ENCODE data around the gene TRIM36. TPM values are rescaled to one million over a fixed set of nuclear protein-coding genes. Genes with fewer than 3 reads are reported as not detected.

The TRIM36 gene
- total RNA-seq, 1 experiment from 2014 or later: 12.6 TPM

DNA sequence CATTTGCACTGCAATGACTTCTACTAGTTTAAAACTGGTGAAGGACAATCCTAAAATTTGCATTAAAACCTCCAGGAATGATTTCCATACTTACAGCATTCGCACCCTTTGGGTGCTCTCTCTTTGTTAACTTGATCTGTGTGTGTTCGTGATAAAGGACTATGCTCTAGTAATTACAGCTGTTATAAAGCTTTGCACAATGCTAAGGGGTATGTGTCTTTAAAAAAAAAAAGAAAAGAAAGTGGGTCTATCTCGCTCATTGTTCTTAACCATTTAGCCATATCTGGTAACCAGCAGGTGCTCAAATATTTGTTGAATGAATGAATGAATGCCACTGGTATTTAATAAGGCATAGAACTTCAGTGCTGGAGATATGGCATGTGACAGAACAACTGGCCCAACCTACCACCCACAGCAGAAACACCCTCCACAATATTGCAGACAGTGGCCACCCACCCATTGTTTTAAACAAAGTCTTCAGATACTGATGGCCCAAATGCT is 8.7 kb downstream of the TRIM36 start:
- Histone ChIP-seq H4K20me1 (ENCODE audit: insufficient read depth) (no peaks in the 10 kb centered on the region), H3K79me2 (ENCODE audit: insufficient read depth, low read length) (no peaks in the 10 kb centered on the region), H3K9ac (ENCODE audit: low read length) (no peak overlapping the region), H3K9me3 (ENCODE audit: control insufficient read depth in 1 of 2, insufficient read depth in 1 of 2, low read depth in 1 of 2, low read length in 2 of 2) (no peaks in the 10 kb centered on the region), H3K4me2 (ENCODE audit: low read length) (no peak overlapping the region), H2AFZ (ENCODE audit: low read depth, low read length, poor library complexity, severe bottlenecking) (no peak overlapping the region), H3K4me3 (replicated peaks in 1 of 2; ENCODE audit: low read depth in 1 of 2, low read length in 2 of 2) (no peak overlapping the region), H3K27me3 (ENCODE audit: insufficient read depth, low read length) (no peaks in the 10 kb centered on the region), H3K4me1 (ENCODE audit: control insufficient read depth in 1 of 2, insufficient read depth in 2 of 2, low read length in 2 of 2) (no peaks in the 10 kb centered on the region), H3K27ac (ENCODE audit: low read depth, low read length) (no peak overlapping the region), H3K36me3 (ENCODE audit: control insufficient read depth in 1 of 2, insufficient read depth in 2 of 2, low read length in 2 of 2) (no peaks in the 10 kb centered on the region), H3K9me2 (ENCODE audit: insufficient read depth) (no peaks in the 10 kb centered on the region)
- TF ChIP-seq EZH2phosphoT487 (IDR thresholded peaks at IDR 0.05; ENCODE audit: borderline replicate concordance) (no peak), SIN3A (IDR thresholded peaks at IDR 0.05; ENCODE audit: low read depth) (no peak), JUND (IDR thresholded peaks at IDR 0.05) (no peak)
- TF ChIP-seq, protein P1, sequence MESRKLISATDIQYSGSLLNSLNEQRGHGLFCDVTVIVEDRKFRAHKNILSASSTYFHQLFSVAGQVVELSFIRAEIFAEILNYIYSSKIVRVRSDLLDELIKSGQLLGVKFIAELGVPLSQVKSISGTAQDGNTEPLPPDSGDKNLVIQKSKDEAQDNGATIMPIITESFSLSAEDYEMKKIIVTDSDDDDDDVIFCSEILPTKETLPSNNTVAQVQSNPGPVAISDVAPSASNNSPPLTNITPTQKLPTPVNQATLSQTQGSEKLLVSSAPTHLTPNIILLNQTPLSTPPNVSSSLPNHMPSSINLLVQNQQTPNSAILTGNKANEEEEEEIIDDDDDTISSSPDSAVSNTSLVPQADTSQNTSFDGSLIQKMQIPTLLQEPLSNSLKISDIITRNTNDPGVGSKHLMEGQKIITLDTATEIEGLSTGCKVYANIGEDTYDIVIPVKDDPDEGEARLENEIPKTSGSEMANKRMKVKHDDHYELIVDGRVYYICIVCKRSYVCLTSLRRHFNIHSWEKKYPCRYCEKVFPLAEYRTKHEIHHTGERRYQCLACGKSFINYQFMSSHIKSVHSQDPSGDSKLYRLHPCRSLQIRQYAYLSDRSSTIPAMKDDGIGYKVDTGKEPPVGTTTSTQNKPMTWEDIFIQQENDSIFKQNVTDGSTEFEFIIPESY (IDR thresholded peaks at IDR 0.05; ENCODE audit: extremely low read depth, insufficient replicate concordance, low read length): no peak
- TF ChIP-seq, protein P2, sequence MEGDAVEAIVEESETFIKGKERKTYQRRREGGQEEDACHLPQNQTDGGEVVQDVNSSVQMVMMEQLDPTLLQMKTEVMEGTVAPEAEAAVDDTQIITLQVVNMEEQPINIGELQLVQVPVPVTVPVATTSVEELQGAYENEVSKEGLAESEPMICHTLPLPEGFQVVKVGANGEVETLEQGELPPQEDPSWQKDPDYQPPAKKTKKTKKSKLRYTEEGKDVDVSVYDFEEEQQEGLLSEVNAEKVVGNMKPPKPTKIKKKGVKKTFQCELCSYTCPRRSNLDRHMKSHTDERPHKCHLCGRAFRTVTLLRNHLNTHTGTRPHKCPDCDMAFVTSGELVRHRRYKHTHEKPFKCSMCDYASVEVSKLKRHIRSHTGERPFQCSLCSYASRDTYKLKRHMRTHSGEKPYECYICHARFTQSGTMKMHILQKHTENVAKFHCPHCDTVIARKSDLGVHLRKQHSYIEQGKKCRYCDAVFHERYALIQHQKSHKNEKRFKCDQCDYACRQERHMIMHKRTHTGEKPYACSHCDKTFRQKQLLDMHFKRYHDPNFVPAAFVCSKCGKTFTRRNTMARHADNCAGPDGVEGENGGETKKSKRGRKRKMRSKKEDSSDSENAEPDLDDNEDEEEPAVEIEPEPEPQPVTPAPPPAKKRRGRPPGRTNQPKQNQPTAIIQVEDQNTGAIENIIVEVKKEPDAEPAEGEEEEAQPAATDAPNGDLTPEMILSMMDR (IDR thresholded peaks at IDR 0.05 in 2 of 3, conservative IDR thresholded peaks at IDR 0.05 in 1 of 3; ENCODE audit: borderline replicate concordance in 1 of 3, insufficient read depth in 1 of 3, low read depth in 2 of 3, low read length in 2 of 3): no peak
- RAD21 ChIA-PET (ENCODE audit: low non-redundant PET in 1 of 2, low total read pairs in 2 of 2, uncharacterized antibody in 2 of 2, unreplicated experiment in 2 of 2): no interaction called here
- no TSS peak for BruUV-seq (replicated peaks)
- ATAC-seq (no peak), DNase-seq (ENCODE audit: low read depth, low spot score) (no peak)
- CTCF ChIA-PET: no interaction called here
- intact Hi-C loops (cut with micrococcal nuclease): no loop called here
- POLR2A ChIA-PET: interaction anchor here (1.0 kb wide), 1 partner anchor 9 kb away, joined by 4 read pairs; the partner anchor contains the start of gene TRIM36
